Measurements from ENCODE around the gene TBC1D10A. TPM values are rescaled to one million over a fixed set of nuclear protein-coding genes. Genes with fewer than 3 reads are reported as not detected.

Gene TBC1D10A
- total and polyA plus RNA-seq, 9 donors: 6.1 to 39.3 (median 28.1) TPM

DNA sequence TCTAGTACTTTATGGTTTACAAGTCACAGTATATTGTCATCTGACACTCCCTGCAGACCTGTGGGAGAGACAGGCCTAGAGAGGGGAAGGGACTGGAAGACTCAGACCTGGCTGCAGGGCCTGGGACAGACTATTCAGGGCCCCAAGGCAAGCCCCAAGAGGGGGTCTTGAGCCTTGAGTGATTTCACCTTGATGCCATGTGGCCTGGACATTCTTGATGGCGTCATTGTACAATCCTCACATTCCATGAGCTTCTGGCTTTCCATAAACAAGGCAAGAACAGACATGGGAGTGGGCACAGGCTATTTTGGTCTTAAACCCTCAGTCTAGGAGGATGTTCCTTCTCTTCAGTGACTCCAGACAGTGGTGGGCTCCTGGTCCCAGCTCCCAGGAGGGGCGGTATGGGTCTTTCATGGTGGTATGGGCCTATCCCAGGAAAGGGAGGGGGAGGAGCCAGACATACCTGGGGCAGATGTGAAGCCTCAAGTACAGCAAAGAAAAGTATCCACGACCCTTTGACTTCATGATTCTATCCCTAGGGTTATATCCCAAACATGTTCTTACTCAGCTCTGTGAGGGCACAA is 1.8 kb upstream of the TBC1D10A start:
- Histone ChIP-seq H3K27ac (no peak overlapping the region), H3K4me3 (no peak overlapping the region), H3K27me3 (no peaks in the 10 kb centered on the region), H3K9me3 (no peaks in the 10 kb centered on the region), H3K36me3 (no peaks in the 10 kb centered on the region), H3K4me1 (ENCODE audit: insufficient read depth) (peaks cover 18% of the 10 kb centered on the region)
- WGBS, 3 donors: 59 to 70% (median 61%) methylated on average over 3 of the region's 3 CpGs
- TF ChIP-seq, protein P1, sequence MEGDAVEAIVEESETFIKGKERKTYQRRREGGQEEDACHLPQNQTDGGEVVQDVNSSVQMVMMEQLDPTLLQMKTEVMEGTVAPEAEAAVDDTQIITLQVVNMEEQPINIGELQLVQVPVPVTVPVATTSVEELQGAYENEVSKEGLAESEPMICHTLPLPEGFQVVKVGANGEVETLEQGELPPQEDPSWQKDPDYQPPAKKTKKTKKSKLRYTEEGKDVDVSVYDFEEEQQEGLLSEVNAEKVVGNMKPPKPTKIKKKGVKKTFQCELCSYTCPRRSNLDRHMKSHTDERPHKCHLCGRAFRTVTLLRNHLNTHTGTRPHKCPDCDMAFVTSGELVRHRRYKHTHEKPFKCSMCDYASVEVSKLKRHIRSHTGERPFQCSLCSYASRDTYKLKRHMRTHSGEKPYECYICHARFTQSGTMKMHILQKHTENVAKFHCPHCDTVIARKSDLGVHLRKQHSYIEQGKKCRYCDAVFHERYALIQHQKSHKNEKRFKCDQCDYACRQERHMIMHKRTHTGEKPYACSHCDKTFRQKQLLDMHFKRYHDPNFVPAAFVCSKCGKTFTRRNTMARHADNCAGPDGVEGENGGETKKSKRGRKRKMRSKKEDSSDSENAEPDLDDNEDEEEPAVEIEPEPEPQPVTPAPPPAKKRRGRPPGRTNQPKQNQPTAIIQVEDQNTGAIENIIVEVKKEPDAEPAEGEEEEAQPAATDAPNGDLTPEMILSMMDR (IDR thresholded peaks at IDR 0.05): no peak
- TF ChIP-seq EP300 (IDR thresholded peaks at IDR 0.05): no peak
- TF ChIP-seq POLR2A (IDR thresholded peaks at IDR 0.05): no peak
- intact Hi-C loops (cut with DNase I): no loop called here
- DNase-seq: no peak

DNA sequence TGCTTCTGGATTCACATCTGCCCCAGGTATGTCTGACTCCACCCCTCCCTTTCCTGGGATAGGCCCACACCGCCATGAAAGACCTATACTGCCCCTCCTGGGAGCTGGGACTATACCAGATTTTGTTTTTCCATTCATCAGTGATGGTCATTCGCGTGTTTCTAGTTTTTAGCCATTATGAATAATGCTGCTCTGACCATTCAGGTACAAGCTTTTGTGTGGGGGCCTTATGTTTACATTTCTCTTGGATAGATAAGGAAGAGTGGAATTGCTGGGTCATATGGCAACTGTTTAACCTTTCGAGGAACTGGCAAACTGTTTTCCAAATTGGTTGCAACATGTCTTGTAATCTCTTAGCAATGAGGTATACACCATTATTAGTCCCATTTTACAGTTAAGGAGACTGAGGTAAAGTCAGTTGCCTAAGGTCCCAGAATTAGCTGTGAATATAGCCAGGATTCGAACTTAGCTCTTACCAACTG is 1.2 kb upstream of the TBC1D10A start:
- intact Hi-C loops (cut with DNase I): loop anchor here in 1 of 4 donors (2.0 kb wide), 1 partner anchor 29 kb away; the partner anchor contains the start of genes CCDC157 and SF3A1
- peak overlapping the region in 1 of 2 donors; percentile 55 for H3K27ac ChIP-seq
- peaks cover 18% of the 10 kb centered on the region for H3K4me1 ChIP-seq (ENCODE audit: insufficient read depth)
- TF ChIP-seq POLR2A (IDR thresholded peaks at IDR 0.05) (no peak), EP300 (IDR thresholded peaks at IDR 0.05) (no peak)
- TF ChIP-seq, protein P1 (IDR thresholded peaks at IDR 0.05): no peak
- no peak for DNase-seq
- 50 to 65% (median 60%) methylated on average over 5 of the region's 5 CpGs for WGBS, 3 donors
- no peak overlapping the region for H3K4me3 ChIP-seq
- no peaks in the 10 kb centered on the region for H3K27me3 ChIP-seq
- H3K36me3 ChIP-seq: no peaks in the 10 kb centered on the region
- no peaks in the 10 kb centered on the region for H3K9me3 ChIP-seq

DNA sequence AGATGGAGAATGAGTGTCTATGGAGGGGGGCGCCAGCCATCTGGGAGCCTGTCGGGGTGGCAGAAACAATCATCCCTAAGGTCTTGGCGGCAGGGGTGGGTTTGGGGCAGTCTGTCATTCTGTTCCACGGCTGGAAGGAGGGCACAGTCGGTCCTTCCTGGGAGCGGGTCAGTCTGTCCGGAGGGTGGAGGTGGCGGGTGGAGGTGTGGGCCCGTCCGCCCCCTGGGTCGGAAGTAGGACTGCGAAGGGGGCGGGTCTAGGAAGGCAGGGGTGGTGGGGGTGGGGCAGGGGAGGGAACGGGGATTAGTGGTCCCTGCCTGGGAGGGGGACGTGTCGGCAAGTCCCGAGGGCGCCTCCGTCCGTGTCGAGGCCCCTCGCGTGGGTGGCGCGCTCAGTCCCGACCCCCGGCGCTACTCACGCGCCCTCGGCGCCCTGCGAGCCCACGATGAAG is 461 bp downstream of the TBC1D10A start:
- Histone ChIP-seq H3K4me1 (ENCODE audit: insufficient read depth) (peaks cover 22% of the 10 kb centered on the region), H3K27ac (peak overlapping the region; percentile 71 to 76), H3K9me3 (no peaks in the 10 kb centered on the region), H3K36me3 (no peaks in the 10 kb centered on the region), H3K4me3 (peak overlapping the region; percentile 86), H3K27me3 (no peaks in the 10 kb centered on the region)
- DNase-seq: peak in 2 of 5 donors; percentile 52 to 55
- 1 to 2% (median 1%) methylated on average over 28 to 34 of the region's 34 CpGs for WGBS, 3 donors
- intact Hi-C loops (cut with DNase I): loop anchor here in 1 of 4 donors (2.0 kb wide), 1 partner anchor 31 kb away; the partner anchor contains the start of genes CCDC157 and SF3A1
- TF ChIP-seq POLR2A (IDR thresholded peaks at IDR 0.05): no peak
- TF ChIP-seq EP300 (IDR thresholded peaks at IDR 0.05): no peak
- TF ChIP-seq, protein P1 (IDR thresholded peaks at IDR 0.05): no peak

DNA sequence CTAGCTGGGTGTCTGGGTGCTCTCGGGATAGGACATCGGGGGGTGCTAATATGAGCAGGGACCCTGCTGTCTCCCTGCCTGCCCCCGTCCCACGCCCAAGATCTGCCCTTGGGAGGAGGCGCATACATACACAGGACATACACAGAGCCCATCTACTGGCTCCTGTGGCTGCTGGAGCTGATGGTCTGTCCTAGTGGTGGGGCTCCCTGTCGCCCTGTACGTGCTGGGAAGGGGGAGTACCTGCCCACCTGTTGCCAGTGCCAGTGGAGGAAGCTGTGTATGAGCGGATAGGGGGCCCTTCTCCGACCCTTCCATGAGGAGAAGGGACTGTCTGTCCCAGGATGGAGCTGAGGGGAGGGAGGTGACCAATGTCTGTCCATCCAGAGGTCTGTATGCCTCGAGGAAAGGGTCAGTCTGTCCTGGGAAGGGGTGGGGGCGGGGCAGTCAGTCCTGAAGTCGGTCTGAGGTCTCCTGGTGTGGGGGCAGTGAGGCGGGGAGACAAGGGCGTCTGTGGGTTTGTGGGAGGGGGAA is 952 bp downstream of the TBC1D10A start:
- intact Hi-C loops (cut with DNase I): loop anchor here in 2 of 4 donors (2.0 kb wide), 2 partner anchors 31 to 37 kb away; partner anchors contain the start of genes CASTOR1 (in 1 of the 2), CCDC157 (in 1 of the 2) and SF3A1 (in 1 of the 2)
- DNase-seq: peak in 1 of 5 donors; percentile 39
- 20 to 32% (median 30%) methylated on average over 14 of the region's 14 CpGs for WGBS, 3 donors
- Histone ChIP-seq H3K9me3 (no peaks in the 10 kb centered on the region), H3K27ac (peak overlapping the region; percentile 71 to 76), H3K4me3 (peak overlapping the region; percentile 86), H3K36me3 (no peaks in the 10 kb centered on the region), H3K4me1 (ENCODE audit: insufficient read depth) (peaks cover 26% of the 10 kb centered on the region), H3K27me3 (no peaks in the 10 kb centered on the region)
- TF ChIP-seq, protein P1 (IDR thresholded peaks at IDR 0.05): no peak
- TF ChIP-seq EP300 (IDR thresholded peaks at IDR 0.05) (no peak), POLR2A (IDR thresholded peaks at IDR 0.05) (no peak)

All from ovary (tissue), 9 donors.